ENCODE measurements around the gene TRAPPC3L.

- TF ChIP-seq CTCF (IDR thresholded peaks at IDR 0.05), result no peak
- no peak for TF ChIP-seq POLR2A (IDR thresholded peaks at IDR 0.05)
Measured at GRCh38 chr6:116446399-116446798, 99.1 kb downstream of the TRAPPC3L start.
